SK-N-MC (cell line): ENCODE results near the gene MLNR.

Source experiments
- EZH2 ChIP-seq: fragments of 200-600 bp; sonication (generic); IDR thresholded peaks from one replicate; pipeline ENCODE4 v1.6.1; 2017; ENCODE audit warnings: antibody characterized with exemption
- FOXP2 ChIP-seq: optimal IDR thresholded peaks from 2 replicates; pipeline ENCODE3; 2011; ENCODE audit warnings: mild to moderate bottlenecking, moderate library complexity; ENCODE audit not compliant: insufficient read depth; ENCODE audit errors: extremely low read length, control extremely low read depth
- POLR2AphosphoS5 ChIP-seq: IDR thresholded peaks from 2 replicates; pipeline ENCODE4 v1.6.1; 2012; ENCODE audit warnings: mild to moderate bottlenecking, low read depth, low read length, borderline replicate concordance

- TF ChIP-seq EZH2, result no peak
- TF ChIP-seq POLR2AphosphoS5, result no peak
- no peak for TF ChIP-seq FOXP2
Measured at GRCh38 chr13:49259586-49259985, 39.4 kb downstream of the MLNR start.
